ENCODE results near the gene SNX24. TPM values are rescaled to one million over a fixed set of nuclear protein-coding genes. Genes with fewer than 3 reads are reported as not detected.
"Not testable (repeated sequence)": the region's sequence is repeated elsewhere in the genome, so short reads cannot be mapped to it uniquely, and the experiment has no call there.

Gene SNX24
- total RNA-seq, 2 experiments from 2014 or later: 2.0 to 2.3 TPM

GRCh38 chr5:122972877-122973276 is 127.5 kb downstream of the SNX24 start:
- no peak for TF ChIP-seq CTCF (IDR thresholded peaks at IDR 0.05)

GRCh38 chr5:122973759-122974158 is 128.3 kb downstream of the SNX24 start:
- H3K9me3 Mint-ChIP-seq; ATAC-seq; DNase-seq; H3K4me1 Mint-ChIP-seq (ENCODE audit: low read depth); H3K4me3 Mint-ChIP-seq; H3K27me3 Mint-ChIP-seq; H3K36me3 Mint-ChIP-seq (ENCODE audit: low read depth); CTCF ChIA-PET; intact Hi-C loops (cut with micrococcal nuclease); H3K27ac Mint-ChIP-seq; POLR2A ChIA-PET: not testable (repeated sequence)

More at GRCh38 chr5:122972877-122973276, 127.5 kb downstream of the SNX24 start:
- CTCF ChIA-PET: no interaction called here
- Mint-ChIP-seq H3K27ac (no peak overlapping the region), H3K9me3 (no peaks in the 10 kb centered on the region), H3K4me1 (ENCODE audit: low read depth) (no peaks in the 10 kb centered on the region), H3K36me3 (ENCODE audit: low read depth) (no peaks in the 10 kb centered on the region), H3K27me3 (peaks cover 3% of the 10 kb centered on the region), H3K4me3 (no peak overlapping the region)
- intact Hi-C loops (cut with micrococcal nuclease): no loop called here
- POLR2A ChIA-PET: no interaction called here
- DNase-seq (no peak), ATAC-seq (no peak)

GRCh38 chr5:122974251-122974650 is 128.8 kb downstream of the SNX24 start:
- intact Hi-C loops (cut with micrococcal nuclease); H3K4me3 Mint-ChIP-seq; H3K27ac Mint-ChIP-seq; H3K27me3 Mint-ChIP-seq; CTCF ChIA-PET; H3K36me3 Mint-ChIP-seq (ENCODE audit: low read depth); H3K4me1 Mint-ChIP-seq (ENCODE audit: low read depth); H3K9me3 Mint-ChIP-seq; POLR2A ChIA-PET; ATAC-seq; DNase-seq: not testable (repeated sequence)

GRCh38 chr5:122977319-122977718 is 131.9 kb downstream of the SNX24 start:
- Mint-ChIP-seq H3K27me3 (peaks cover 2% of the 10 kb centered on the region), H3K27ac (no peak overlapping the region), H3K9me3 (no peaks in the 10 kb centered on the region), H3K4me1 (ENCODE audit: low read depth) (no peaks in the 10 kb centered on the region), H3K4me3 (no peak overlapping the region), H3K36me3 (ENCODE audit: low read depth) (no peaks in the 10 kb centered on the region)
- TF ChIP-seq CTCF (IDR thresholded peaks at IDR 0.05): no peak
- no peak for DNase-seq
- CTCF ChIA-PET: no interaction called here
- ATAC-seq: no peak
- POLR2A ChIA-PET: interaction anchor here (0.6 kb wide), 1 partner anchor 109 kb away, joined by 3 read pairs; no protein-coding TSS in a partner anchor
- intact Hi-C loops (cut with micrococcal nuclease): no loop called here

GRCh38 chr5:122978068-122978467 is 132.7 kb downstream of the SNX24 start:
- no peak for ATAC-seq
- TF ChIP-seq CTCF (IDR thresholded peaks at IDR 0.05): no peak
- ChIA-PET POLR2A (no interaction called here), CTCF (no interaction called here)
- Mint-ChIP-seq H3K27me3 (peaks cover 2% of the 10 kb centered on the region), H3K9me3 (no peaks in the 10 kb centered on the region), H3K4me1 (ENCODE audit: low read depth) (no peaks in the 10 kb centered on the region), H3K4me3 (no peak overlapping the region), H3K36me3 (ENCODE audit: low read depth) (no peaks in the 10 kb centered on the region), H3K27ac (no peak overlapping the region)
- intact Hi-C loops (cut with micrococcal nuclease): no loop called here
- DNase-seq: no peak

GRCh38 chr5:122978644-122979297 is 133.4 kb downstream of the SNX24 start:
- H3K27ac Mint-ChIP-seq: no peak overlapping the region
- H3K4me1 Mint-ChIP-seq (ENCODE audit: low read depth): no peaks in the 10 kb centered on the region
- peaks cover 2% of the 10 kb centered on the region for H3K27me3 Mint-ChIP-seq
- no peak overlapping the region for H3K4me3 Mint-ChIP-seq
- ChIA-PET CTCF (no interaction called here), POLR2A (no interaction called here)
- intact Hi-C loops (cut with micrococcal nuclease): no loop called here
- H3K9me3 Mint-ChIP-seq: no peaks in the 10 kb centered on the region
- ATAC-seq (no peak), DNase-seq (no peak)
- no peak for TF ChIP-seq CTCF (IDR thresholded peaks at IDR 0.05)
- H3K36me3 Mint-ChIP-seq (ENCODE audit: low read depth): no peaks in the 10 kb centered on the region

Data from activated CD8-positive, alpha-beta T cell treated with anti-CD3 and anti-CD28 coated beads for 36 hours (primary cell).